OCI-LY1 (cell line): ENCODE measurements around the gene LVRN.

ENCODE experiments used
- H2AFZ ChIP-seq: fragments of 200-600 bp; sonication (generic), shearing (Covaris generic); 2 replicates; pipeline ENCODE4 v1.6.0; 2014; ENCODE audit warnings: antibody characterized with exemption, mild to moderate bottlenecking, low read length
- H3F3A ChIP-seq: fragments of 200-600 bp; sonication (generic), shearing (Covaris generic); 2 replicates; pipeline ENCODE4 v1.6.0; 2014; ENCODE audit warnings: mild to moderate bottlenecking, antibody characterized with exemption, low read length, moderate library complexity; ENCODE audit not compliant: insufficient read depth
- H3K27ac ChIP-seq: fragments of 200-600 bp; sonication (generic); 2 replicates; pipeline ENCODE4 v1.5.1; 2014; ENCODE audit warnings: low read length, mixed run types, mild to moderate bottlenecking, low read depth; ENCODE audit not compliant: poor library complexity, severe bottlenecking
- H3K27me3 ChIP-seq: fragments of 200-600 bp; sonication (generic); 2 replicates; pipeline ENCODE4 v1.6.0; 2014; ENCODE audit warnings: antibody characterized with exemption, mild to moderate bottlenecking, low read length, moderate library complexity; ENCODE audit not compliant: insufficient read depth
- H3K36me3 ChIP-seq: fragments of 200-600 bp; sonication (generic); 2 replicates; pipeline ENCODE4 v1.6.1; 2014; ENCODE audit warnings: mild to moderate bottlenecking, antibody characterized with exemption, low read length, moderate library complexity, mixed read lengths; ENCODE audit not compliant: insufficient read depth
- H3K4me1 ChIP-seq: fragments of 200-600 bp; sonication (generic); 2 replicates; pipeline ENCODE4 v1.5.1; 2014; ENCODE audit warnings: mild to moderate bottlenecking, low read length, moderate library complexity; ENCODE audit not compliant: insufficient read depth, severe bottlenecking
- H3K4me2 ChIP-seq: fragments of 200-600 bp; sonication (generic), shearing (Covaris generic); 2 replicates; pipeline ENCODE4 v1.6.1; 2014; ENCODE audit warnings: low read length
- H3K4me3 ChIP-seq: fragments of 200-600 bp; sonication (generic); 2 replicates; pipeline ENCODE4 v1.5.1; 2014; ENCODE audit warnings: low read length, low read depth, mild to moderate bottlenecking, mixed read lengths; ENCODE audit not compliant: poor library complexity, severe bottlenecking
- H3K79me2 ChIP-seq: fragments of 200-600 bp; shearing (Covaris generic); 2 replicates; pipeline ENCODE4 v1.6.1; 2016; ENCODE audit warnings: mixed run types, low read length, mixed read lengths; ENCODE audit not compliant: insufficient read depth
- H3K9ac ChIP-seq: fragments of 200-600 bp; sonication (generic), shearing (Covaris generic); 2 replicates; pipeline ENCODE4 v1.6.1; 2014; ENCODE audit warnings: mild to moderate bottlenecking, low read length, mixed read lengths
- H3K9me2 ChIP-seq: fragments of 200-600 bp; sonication (generic), shearing (Covaris generic); 2 replicates; pipeline ENCODE4 v1.6.1; 2014; ENCODE audit warnings: low read depth, mild to moderate bottlenecking, low read length, mixed read lengths
- H3K9me3 ChIP-seq: fragments of 200-600 bp; shearing (Covaris generic); 2 replicates; pipeline ENCODE4 v1.6.1; 2014; ENCODE audit warnings: low read length, mixed read lengths
- H4K20me1 ChIP-seq: fragments of 200-600 bp; sonication (generic), shearing (Covaris generic); 2 replicates; pipeline ENCODE4 v1.6.0; 2016; ENCODE audit warnings: mild to moderate bottlenecking, low read length; ENCODE audit not compliant: insufficient read depth
- EZH2 ChIP-seq: fragments of 200-600 bp; sonication (generic), shearing (Covaris generic); IDR thresholded peaks from 2 replicates; pipeline ENCODE4 v1.8.0; 2017; ENCODE audit warnings: borderline replicate concordance, mixed run types, mild to moderate bottlenecking, antibody characterized with exemption, low read length, moderate library complexity, mixed read lengths
- TF ChIP-seq, protein P1 (sequence below): fragments of 200-600 bp; sonication (generic), shearing (Covaris generic); IDR thresholded peaks from 2 replicates; pipeline ENCODE4 v1.5.1; 2017; ENCODE audit warnings: mild to moderate bottlenecking, antibody characterized with exemption, low read length, moderate library complexity, mixed read lengths

The LVRN gene

DNA sequence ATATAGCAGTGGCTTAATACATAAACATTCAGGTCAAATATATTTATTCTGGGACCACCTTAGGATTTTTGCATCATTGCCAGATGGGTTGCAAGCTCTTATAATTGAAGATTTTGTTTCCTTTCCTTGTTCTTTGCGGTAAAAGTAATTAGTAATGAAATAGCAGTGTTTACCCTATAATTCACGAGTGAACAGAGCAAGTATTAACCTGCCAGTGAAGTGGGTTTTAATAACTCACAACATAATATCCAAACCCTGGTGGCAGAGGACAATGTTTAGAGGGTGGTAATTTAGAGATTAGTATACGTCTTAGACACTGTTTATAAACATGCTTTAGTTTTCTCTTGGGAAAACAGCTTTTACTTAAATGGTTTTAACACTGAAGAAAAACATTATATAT lies 81.8 kb downstream of the LVRN start:
- no peak overlapping the region for H2AFZ ChIP-seq
- H3K4me3 ChIP-seq = no peak overlapping the region
- no peaks in the 10 kb centered on the region for H3K9me2 ChIP-seq
- peaks cover 5% of the 10 kb centered on the region for H3K4me1 ChIP-seq
- no peak for TF ChIP-seq EZH2
- TF ChIP-seq, protein P1, sequence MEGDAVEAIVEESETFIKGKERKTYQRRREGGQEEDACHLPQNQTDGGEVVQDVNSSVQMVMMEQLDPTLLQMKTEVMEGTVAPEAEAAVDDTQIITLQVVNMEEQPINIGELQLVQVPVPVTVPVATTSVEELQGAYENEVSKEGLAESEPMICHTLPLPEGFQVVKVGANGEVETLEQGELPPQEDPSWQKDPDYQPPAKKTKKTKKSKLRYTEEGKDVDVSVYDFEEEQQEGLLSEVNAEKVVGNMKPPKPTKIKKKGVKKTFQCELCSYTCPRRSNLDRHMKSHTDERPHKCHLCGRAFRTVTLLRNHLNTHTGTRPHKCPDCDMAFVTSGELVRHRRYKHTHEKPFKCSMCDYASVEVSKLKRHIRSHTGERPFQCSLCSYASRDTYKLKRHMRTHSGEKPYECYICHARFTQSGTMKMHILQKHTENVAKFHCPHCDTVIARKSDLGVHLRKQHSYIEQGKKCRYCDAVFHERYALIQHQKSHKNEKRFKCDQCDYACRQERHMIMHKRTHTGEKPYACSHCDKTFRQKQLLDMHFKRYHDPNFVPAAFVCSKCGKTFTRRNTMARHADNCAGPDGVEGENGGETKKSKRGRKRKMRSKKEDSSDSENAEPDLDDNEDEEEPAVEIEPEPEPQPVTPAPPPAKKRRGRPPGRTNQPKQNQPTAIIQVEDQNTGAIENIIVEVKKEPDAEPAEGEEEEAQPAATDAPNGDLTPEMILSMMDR = no peak
- H4K20me1 ChIP-seq = no peaks in the 10 kb centered on the region
- H3F3A ChIP-seq = no peaks in the 10 kb centered on the region
- no peaks in the 10 kb centered on the region for H3K36me3 ChIP-seq
- no peak overlapping the region for H3K9ac ChIP-seq
- H3K27me3 ChIP-seq = no peaks in the 10 kb centered on the region
- no peak overlapping the region for H3K4me2 ChIP-seq
- no peaks in the 10 kb centered on the region for H3K9me3 ChIP-seq
- no peak overlapping the region for H3K27ac ChIP-seq
- no peaks in the 10 kb centered on the region for H3K79me2 ChIP-seq

DNA sequence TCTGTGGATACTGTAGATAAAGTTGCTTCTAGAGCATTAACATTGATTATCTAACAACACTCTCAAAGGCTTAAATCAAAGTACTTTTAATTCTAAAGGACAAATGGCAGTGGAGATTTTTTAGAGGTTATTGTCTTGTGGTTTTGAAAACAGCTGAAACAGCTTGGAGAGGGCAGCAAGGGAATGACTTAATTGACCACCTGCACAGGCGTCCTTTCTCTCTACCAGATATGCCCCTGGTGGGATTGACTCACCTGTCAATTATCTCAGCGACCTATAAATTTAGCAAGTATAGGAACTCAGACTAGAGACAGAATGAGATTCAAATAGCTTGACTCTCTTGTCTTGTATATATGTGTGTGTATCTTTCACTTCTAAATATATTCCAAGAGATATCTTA lies 83.5 kb downstream of the LVRN start:
- no peak overlapping the region for H3K27ac ChIP-seq
- no peaks in the 10 kb centered on the region for H3K79me2 ChIP-seq
- no peak overlapping the region for H3K4me3 ChIP-seq
- H3K27me3 ChIP-seq = no peaks in the 10 kb centered on the region
- no peaks in the 10 kb centered on the region for H3K36me3 ChIP-seq
- H3K9ac ChIP-seq = no peak overlapping the region
- H2AFZ ChIP-seq = no peak overlapping the region
- H4K20me1 ChIP-seq = no peaks in the 10 kb centered on the region
- H3F3A ChIP-seq = no peaks in the 10 kb centered on the region
- TF ChIP-seq, protein P1 = no peak
- no peak for TF ChIP-seq EZH2
- H3K9me3 ChIP-seq = no peaks in the 10 kb centered on the region
- no peaks in the 10 kb centered on the region for H3K4me1 ChIP-seq
- H3K4me2 ChIP-seq = no peak overlapping the region
- H3K9me2 ChIP-seq = no peaks in the 10 kb centered on the region

DNA sequence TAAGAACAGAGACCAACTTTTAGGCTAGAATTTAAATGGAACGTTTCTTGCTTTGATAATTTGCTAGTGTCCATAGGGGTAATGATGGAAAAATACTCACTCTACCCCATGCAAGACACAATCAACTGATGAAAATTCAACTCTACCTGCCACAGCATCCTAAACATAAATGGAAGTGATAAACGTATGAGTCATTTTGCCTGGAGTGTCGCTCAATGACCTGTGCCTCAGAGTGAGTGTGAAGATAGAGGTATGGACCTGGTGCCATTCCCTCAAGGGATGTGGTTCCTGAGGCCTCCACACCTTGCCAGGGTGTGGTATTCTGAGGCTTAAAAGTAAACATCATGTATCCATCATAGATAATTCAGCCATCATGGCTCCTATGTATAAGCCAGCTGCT lies 84.0 kb downstream of the LVRN start:
- Histone ChIP-seq H3K4me2 (no peak overlapping the region), H3K4me1 (no peaks in the 10 kb centered on the region), H3K9me2 (no peaks in the 10 kb centered on the region), H3K27me3 (no peaks in the 10 kb centered on the region), H3K36me3 (no peaks in the 10 kb centered on the region), H2AFZ (no peak overlapping the region), H4K20me1 (no peaks in the 10 kb centered on the region), H3K4me3 (no peak overlapping the region), H3K27ac (no peak overlapping the region), H3K79me2 (no peaks in the 10 kb centered on the region), H3K9ac (no peak overlapping the region), H3K9me3 (no peaks in the 10 kb centered on the region), H3F3A (no peaks in the 10 kb centered on the region)
- TF ChIP-seq, protein P1 = no peak
- no peak for TF ChIP-seq EZH2
